RCC 7860 (cell line): ENCODE results near the gene KIFC3.
"Not testable (repeated sequence)": the region's sequence is repeated elsewhere in the genome, so short reads cannot be mapped to it uniquely, and the experiment has no call there.

Experiments used
- DNase-seq: peaks from one replicate; pipeline ENCODE4 v3.0.0-alpha.2; 2015; ENCODE audit warnings: low spot score
- FAIRE-seq: peaks from 2 replicates; lab custom pipeline; 2012; peaks lifted over from hg19 to GRCh38; lab: Jason Lieb, UNC

The KIFC3 gene

GRCh38 chr16:57802341-57803133 is at the start of gene KIFC3:
Gene KIFC3 (minus strand): TSS chr16:57802491. CDS start chr16:57798243, 4,248 bp downstream.
- DNase-seq: peak; percentile 58
- FAIRE-seq: no peak

- no peak for FAIRE-seq
Observed at GRCh38 chr16:57848181-57848580, 45.9 kb upstream of the KIFC3 start.

GRCh38 chr16:57846931-57847330 is 44.6 kb upstream of the KIFC3 start:
- not testable (repeated sequence) for DNase-seq, FAIRE-seq

More at GRCh38 chr16:57848181-57848580, 45.9 kb upstream of the KIFC3 start:
- DNase-seq: no peak

- DNase-seq: no peak
- FAIRE-seq: no peak
Observed at GRCh38 chr16:57846078-57846697, 43.9 kb upstream of the KIFC3 start.

- DNase-seq (no peak), FAIRE-seq (no peak)
Observed at GRCh38 chr16:57845115-57845514, 42.8 kb upstream of the KIFC3 start.

GRCh38 chr16:57844416-57845030 is 42.2 kb upstream of the KIFC3 start:
- no peak for DNase-seq
- no peak for FAIRE-seq

- FAIRE-seq (no peak), DNase-seq (no peak)
Observed at GRCh38 chr16:57843400-57843799, 41.1 kb upstream of the KIFC3 start.

- DNase-seq (peak; percentile 21), FAIRE-seq (no peak)
Observed at GRCh38 chr16:57842601-57843000, 40.3 kb upstream of the KIFC3 start.

- DNase-seq (no peak), FAIRE-seq (no peak)
Observed at GRCh38 chr16:57840833-57841232, 38.5 kb upstream of the KIFC3 start.

- FAIRE-seq (no peak), DNase-seq (no peak)
Observed at GRCh38 chr16:57838161-57838560, 35.9 kb upstream of the KIFC3 start.

GRCh38 chr16:57837305-57838125 is 35.2 kb upstream of the KIFC3 start:
- no peak for FAIRE-seq
- DNase-seq: no peak

- FAIRE-seq: peak; percentile 76
- DNase-seq: peak; percentile 49
Observed at GRCh38 chr16:57835439-57835838, 33.1 kb upstream of the KIFC3 start.

GRCh38 chr16:57834936-57835335 is 32.6 kb upstream of the KIFC3 start:
- FAIRE-seq: no peak
- no peak for DNase-seq

GRCh38 chr16:57830890-57831484 is 28.7 kb upstream of the KIFC3 start:
- DNase-seq (no peak), FAIRE-seq (no peak)

- DNase-seq: no peak
- FAIRE-seq: no peak
Observed at GRCh38 chr16:57829969-57830360, 27.7 kb upstream of the KIFC3 start.

- FAIRE-seq: no peak
- no peak for DNase-seq
Observed at GRCh38 chr16:57828272-57829161, 26.2 kb upstream of the KIFC3 start.

GRCh38 chr16:57826706-57827625 is 24.7 kb upstream of the KIFC3 start:
- DNase-seq (no peak), FAIRE-seq (no peak)

- DNase-seq (no peak), FAIRE-seq (no peak)
Observed at GRCh38 chr16:57826052-57826451, 23.8 kb upstream of the KIFC3 start.
